Lung (tissue), 12 donors: ENCODE data around the gene KCNA5. TPM values are rescaled to one million over a fixed set of nuclear protein-coding genes. Genes with fewer than 3 reads are reported as not detected.

ENCODE experiments used
- ATAC-seq: fragments of 200-7000 bp; cut with Tn5 transposase; one replicate; pipeline ENCODE4 v1.9.1; 2020; ENCODE audit warnings: moderate number of reproducible peaks; ENCODE audit not compliant: insufficient read depth, low FRiP score
- DNase-seq, 3 donors: peaks; one replicate each; pipeline ENCODE4 v3.0.0-alpha.2; 2013 to 2017
- H3K27ac ChIP-seq, 2 donors: one replicate each; pipeline ENCODE4 v1.5.1; 2013; ENCODE audit warnings: mild to moderate bottlenecking in 2 of 2, moderate library complexity in 2 of 2, control low read depth in 1 of 2, inconsistent platforms in 1 of 2, low read depth in 1 of 2, low read length in 1 of 2
- H3K27me3 ChIP-seq, 3 donors: one replicate each; pipeline ENCODE4 v1.5.1; 2013; ENCODE audit warnings: low read length in 2 of 3; ENCODE audit not compliant: control insufficient read depth in 3 of 3, insufficient read depth in 3 of 3
- H3K36me3 ChIP-seq, 4 donors: one replicate each; pipeline ENCODE4 v1.5.1; 2013; ENCODE audit warnings: low read length in 4 of 4, mild to moderate bottlenecking in 1 of 4, moderate library complexity in 1 of 4; ENCODE audit not compliant: control insufficient read depth in 4 of 4, insufficient read depth in 4 of 4
- H3K4me1 ChIP-seq, 5 donors: one replicate each; pipeline ENCODE4 v1.5.1; 2013; ENCODE audit warnings: low read length in 5 of 5, mild to moderate bottlenecking in 2 of 5, moderate library complexity in 1 of 5; ENCODE audit not compliant: control insufficient read depth in 5 of 5, insufficient read depth in 5 of 5
- H3K4me3 ChIP-seq: one replicate; pipeline ENCODE4 v1.5.1; 2013; ENCODE audit warnings: mild to moderate bottlenecking, control low read depth, moderate library complexity
- H3K9ac ChIP-seq, 2 donors: one replicate each; pipeline ENCODE4 v1.5.1; 2013; ENCODE audit warnings: low read length in 2 of 2, control low read depth in 1 of 2; ENCODE audit not compliant: insufficient read depth in 1 of 2
- H3K9me3 ChIP-seq, 4 donors: one replicate each; pipeline ENCODE4 v1.5.1; 2013; ENCODE audit warnings: low read length in 3 of 4, mild to moderate bottlenecking in 1 of 4, moderate library complexity in 1 of 4; ENCODE audit not compliant: control insufficient read depth in 4 of 4, insufficient read depth in 3 of 4
- WGBS, 2 donors: extraction: QIAGEN DNeasy Blood & Tissue Kit; methylation state at CpG; one replicate each; pipeline ENCODE4 v1.1.7; 2013; 5-methylcytosine and 5-hydroxymethylcytosine counted together
- polyA plus RNA-seq, 2 donors: library from polyadenylated mRNA; stranded (reverse); fragments of 200-250 nt; gene quantifications; one replicate each; pipeline ENCODE4 v1.2.1, GENCODE V29; 2013
- total RNA-seq, 2 donors: library from RNA; depleted of rRNA in 1 of 2; stranded (reverse); fragments of >200 nt in 1 of 2; gene quantifications; one replicate each; pipeline ENCODE4 v1.2.1, GENCODE V29; 2014 to 2021
- TF ChIP-seq, protein P1 (sequence below): IDR thresholded peaks from 2 replicates; pipeline ENCODE4 v1.5.1; 2012; ENCODE audit warnings: mild to moderate bottlenecking; ENCODE audit errors: control extremely low read depth, extremely low read depth
- donor health status: control.
- donor health status: control.
- donor health status: Bipolar disorder and iron deficiency.
- donor health status: healthy.
- donor health status: DM: yes; HTN: yes; CAD: no.

Gene KCNA5
- total and polyA plus RNA-seq, 4 donors, result 0.46 to 3.8 (median 2.4) TPM

DNA sequence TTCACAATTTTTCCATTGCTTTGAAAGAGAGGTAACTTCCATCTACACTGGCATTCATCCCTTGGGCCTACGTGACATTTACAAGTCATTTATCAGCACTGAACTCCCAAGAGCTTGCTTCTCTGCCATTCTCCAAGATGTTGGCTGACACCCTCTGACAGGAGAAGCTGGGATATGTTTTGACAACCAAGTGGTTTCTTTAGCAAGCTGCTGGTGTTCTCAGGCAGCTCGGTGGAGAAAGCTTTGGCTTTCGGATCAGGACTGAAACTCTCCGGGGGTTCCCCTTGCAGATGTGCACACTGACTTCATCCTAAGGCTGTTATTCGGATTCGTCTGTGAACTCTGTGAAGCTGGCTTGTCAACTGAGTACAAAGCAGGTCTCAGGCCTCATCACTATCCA, 15.7 kb downstream of the KCNA5 start:
- Histone ChIP-seq H3K36me3 (no peaks in the 10 kb centered on the region), H3K4me1 (peaks cover 0 to 7% (median 3%) of the 10 kb centered on the region in 5 donors), H3K4me3 (no peak overlapping the region), H3K27me3 (no peaks in the 10 kb centered on the region), H3K9ac (no peak overlapping the region), H3K27ac (no peak overlapping the region), H3K9me3 (no peaks in the 10 kb centered on the region)
- DNase-seq (peak in 1 of 3 donors; percentile 42), ATAC-seq (no peak)
- TF ChIP-seq, protein P1, sequence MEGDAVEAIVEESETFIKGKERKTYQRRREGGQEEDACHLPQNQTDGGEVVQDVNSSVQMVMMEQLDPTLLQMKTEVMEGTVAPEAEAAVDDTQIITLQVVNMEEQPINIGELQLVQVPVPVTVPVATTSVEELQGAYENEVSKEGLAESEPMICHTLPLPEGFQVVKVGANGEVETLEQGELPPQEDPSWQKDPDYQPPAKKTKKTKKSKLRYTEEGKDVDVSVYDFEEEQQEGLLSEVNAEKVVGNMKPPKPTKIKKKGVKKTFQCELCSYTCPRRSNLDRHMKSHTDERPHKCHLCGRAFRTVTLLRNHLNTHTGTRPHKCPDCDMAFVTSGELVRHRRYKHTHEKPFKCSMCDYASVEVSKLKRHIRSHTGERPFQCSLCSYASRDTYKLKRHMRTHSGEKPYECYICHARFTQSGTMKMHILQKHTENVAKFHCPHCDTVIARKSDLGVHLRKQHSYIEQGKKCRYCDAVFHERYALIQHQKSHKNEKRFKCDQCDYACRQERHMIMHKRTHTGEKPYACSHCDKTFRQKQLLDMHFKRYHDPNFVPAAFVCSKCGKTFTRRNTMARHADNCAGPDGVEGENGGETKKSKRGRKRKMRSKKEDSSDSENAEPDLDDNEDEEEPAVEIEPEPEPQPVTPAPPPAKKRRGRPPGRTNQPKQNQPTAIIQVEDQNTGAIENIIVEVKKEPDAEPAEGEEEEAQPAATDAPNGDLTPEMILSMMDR, result no peak
- 72 to 74% methylated on average over 6 of the region's 6 CpGs for WGBS, 2 donors

DNA sequence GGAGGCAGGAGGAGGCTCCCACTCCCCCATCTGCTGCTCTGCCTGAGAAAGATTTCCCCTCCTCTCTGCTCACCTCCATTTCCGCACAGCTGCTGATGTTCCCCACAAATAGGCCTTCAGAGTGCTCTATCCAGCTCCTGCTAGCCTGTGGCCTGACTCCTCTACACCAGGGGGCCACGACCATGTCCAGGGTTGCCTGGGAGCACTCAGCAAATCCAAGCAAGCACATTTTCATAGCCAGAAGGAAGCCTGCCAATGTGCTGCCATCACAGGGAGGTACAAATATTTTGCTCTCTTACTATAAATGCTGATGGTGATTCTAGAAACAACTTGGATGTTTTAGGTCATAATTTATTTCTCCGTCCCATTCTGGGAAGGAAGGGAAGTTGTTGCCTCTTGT, 17.3 kb downstream of the KCNA5 start:
- no peak for ATAC-seq
- 73 to 85% methylated on average over 3 of the region's 3 CpGs for WGBS, 2 donors
- Histone ChIP-seq H3K9ac (no peak overlapping the region), H3K4me3 (no peak overlapping the region), H3K4me1 (peaks cover 0 to 7% (median 3%) of the 10 kb centered on the region in 5 donors), H3K9me3 (peaks cover 0 to 2% (median 0%) of the 10 kb centered on the region in 4 donors), H3K36me3 (no peaks in the 10 kb centered on the region), H3K27ac (no peak overlapping the region), H3K27me3 (no peaks in the 10 kb centered on the region)
- no peak for DNase-seq
- TF ChIP-seq, protein P1, result no peak

DNA sequence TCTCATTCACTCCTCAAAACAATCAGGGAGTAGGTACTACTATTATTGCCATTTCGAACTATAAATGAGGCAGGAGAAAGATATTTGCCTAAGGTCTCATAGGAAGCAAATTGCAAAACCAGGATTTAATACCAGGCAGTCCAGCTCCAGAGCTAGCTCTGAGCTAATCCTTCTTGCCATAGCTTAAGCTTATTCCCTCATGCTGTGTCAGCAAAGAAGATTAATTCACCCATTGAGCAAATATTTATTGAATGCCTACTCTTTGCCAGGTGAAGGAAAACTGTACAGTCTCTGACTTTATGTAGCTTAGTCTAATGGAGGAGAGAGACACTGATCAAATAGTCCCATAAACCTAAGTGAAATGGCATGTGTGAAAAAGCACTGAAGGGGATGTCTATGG, 19.5 kb downstream of the KCNA5 start:
- H3K4me3 ChIP-seq, result no peak overlapping the region
- DNase-seq (no peak), ATAC-seq (no peak)
- peaks cover 0 to 5% (median 3%) of the 10 kb centered on the region in 3 donors for H3K27me3 ChIP-seq
- 83 to 90% methylated on average over 1 of the region's 1 CpG for WGBS, 2 donors
- no peak overlapping the region for H3K27ac ChIP-seq
- TF ChIP-seq, protein P1, result no peak
- H3K36me3 ChIP-seq, result no peaks in the 10 kb centered on the region
- peaks cover 0 to 2% (median 0%) of the 10 kb centered on the region in 4 donors for H3K9me3 ChIP-seq
- no peak overlapping the region for H3K9ac ChIP-seq
- H3K4me1 ChIP-seq, result peaks cover 0 to 7% (median 3%) of the 10 kb centered on the region in 5 donors

DNA sequence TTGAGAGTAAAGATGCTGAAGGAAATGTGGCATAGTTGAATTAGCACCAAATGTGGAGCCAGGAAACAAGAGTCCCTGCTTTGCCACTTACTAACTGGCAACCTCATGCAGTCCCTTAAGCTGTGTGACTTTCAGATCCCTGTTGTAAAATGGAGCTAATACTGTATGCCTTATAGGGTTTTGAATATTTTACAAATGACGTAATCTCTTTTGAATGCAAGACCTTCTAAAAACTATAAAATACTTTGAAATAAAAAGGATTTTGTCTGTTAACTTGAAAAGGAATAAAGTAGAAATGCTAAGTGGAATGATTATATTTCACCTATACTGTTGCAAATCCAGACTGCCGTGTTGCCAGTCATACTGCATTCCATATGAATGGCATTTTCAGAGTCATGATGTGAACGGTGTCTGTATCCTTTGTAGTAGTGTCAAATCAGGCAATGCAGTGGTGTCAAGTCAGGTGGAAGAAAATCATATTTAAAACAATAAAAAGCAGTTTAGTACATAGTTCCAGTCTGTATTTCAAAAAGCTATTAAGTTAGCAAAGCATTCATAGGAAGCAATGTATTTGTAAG, 21.3 kb downstream of the KCNA5 start:
- H3K27ac ChIP-seq, result no peak overlapping the region
- 78 to 90% methylated on average over 3 of the region's 3 CpGs for WGBS, 2 donors

More for the DNA sequence above, 21.3 kb downstream of the KCNA5 start:
- Histone ChIP-seq H3K9me3 (peaks cover 0 to 2% (median 0%) of the 10 kb centered on the region in 4 donors), H3K4me1 (no peaks in the 10 kb centered on the region), H3K9ac (no peak overlapping the region), H3K4me3 (no peak overlapping the region), H3K36me3 (no peaks in the 10 kb centered on the region), H3K27me3 (peaks cover 0 to 5% (median 3%) of the 10 kb centered on the region in 3 donors)
- TF ChIP-seq, protein P1, result no peak
- ATAC-seq, result no peak
- DNase-seq, result no peak
